SK-MEL-5 (cell line): ENCODE measurements around the gene FYB1. TPM values are rescaled to one million over a fixed set of nuclear protein-coding genes. Genes with fewer than 3 reads are reported as not detected.
"Not testable (repeated sequence)": the region's sequence is repeated elsewhere in the genome, so short reads cannot be mapped to it uniquely, and the experiment has no call there.

Experiments
- DNase-seq: peaks from one replicate; pipeline ENCODE4 v3.0.0-alpha.2; 2016; ENCODE audit warnings: low read depth, low spot score
- in situ Hi-C: cut with HindIII; loops from 2 replicates; pipeline ENCODE4 v1.10.0; 2016; ENCODE audit warnings: low sequenced_read_pairs, high pct_unique_total_duplicates, low pct_unique_long_range_greater_than_20kb
- polyA plus RNA-seq, 2 experiments: library from polyadenylated mRNA; depleted of rRNA; stranded (reverse); fragments of >200 nt; gene quantifications; 2 replicates each; pipeline ENCODE4 v1.2.3, GENCODE V29; 2015
- total RNA-seq: library from RNA; depleted of rRNA; stranded (reverse); fragments of >200 nt; shearing (Covaris generic); gene quantifications from 2 replicates; pipeline ENCODE4 v1.2.3, GENCODE V29; 2014; rRNA removed

FYB1 gene
- 29.1 and 31.6 TPM in 2 replicates for total RNA-seq
- polyA plus RNA-seq (2015; cell fraction: cytosol; rRNA removed), result 28.7 and 41.3 TPM in 2 replicates
- polyA plus RNA-seq (2015; cell fraction: nucleus; rRNA removed), result 68.2 and 72.5 TPM in 2 replicates

GRCh38 chr5:39219437-39219836 is at the start of gene FYB1:
FYB1 (minus strand) TSS chr5:39219563; CDS start chr5:39202960, 16,603 bp downstream.
- in situ Hi-C loops, result no loop called here
- peak; percentile 98 for DNase-seq

GRCh38 chr5:39267186-39267585 is 47.8 kb upstream of the FYB1 start:
- in situ Hi-C loops, result no loop called here

GRCh38 chr5:39266442-39266841 is 47.1 kb upstream of the FYB1 start:
- no peak for DNase-seq
- in situ Hi-C loops, result no loop called here

More at GRCh38 chr5:39267186-39267585, 47.8 kb upstream of the FYB1 start:
- DNase-seq, result no peak

GRCh38 chr5:39264528-39264927 is 45.2 kb upstream of the FYB1 start:
- in situ Hi-C loops, result no loop called here
- no peak for DNase-seq

DNA sequence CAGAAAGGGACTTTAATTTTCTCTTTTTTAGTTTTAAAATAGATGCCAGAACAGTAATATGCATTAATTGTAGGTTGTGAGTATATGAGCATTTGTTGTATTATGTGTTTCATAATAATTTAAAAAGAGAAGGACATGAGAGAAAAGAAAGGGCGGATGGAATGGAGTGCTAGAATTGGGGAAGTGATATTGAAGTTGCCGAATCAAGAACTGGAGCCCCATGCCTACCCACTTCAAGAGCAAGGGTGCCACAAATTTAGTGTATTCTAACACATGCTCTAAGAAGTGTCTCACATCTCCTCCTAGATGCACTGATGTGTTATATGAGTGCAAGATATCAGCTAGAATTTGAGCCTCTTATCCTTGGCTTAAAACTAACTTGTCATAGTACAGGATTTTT is 43.6 kb upstream of the FYB1 start:
- DNase-seq, result no peak
- in situ Hi-C loops, result no loop called here

GRCh38 chr5:39260095-39260494 is 40.7 kb upstream of the FYB1 start:
- in situ Hi-C loops, result no loop called here

GRCh38 chr5:39257554-39257953 is 38.2 kb upstream of the FYB1 start:
- in situ Hi-C loops, result no loop called here
- no peak for DNase-seq

More at GRCh38 chr5:39260095-39260494, 40.7 kb upstream of the FYB1 start:
- DNase-seq, result no peak

DNA sequence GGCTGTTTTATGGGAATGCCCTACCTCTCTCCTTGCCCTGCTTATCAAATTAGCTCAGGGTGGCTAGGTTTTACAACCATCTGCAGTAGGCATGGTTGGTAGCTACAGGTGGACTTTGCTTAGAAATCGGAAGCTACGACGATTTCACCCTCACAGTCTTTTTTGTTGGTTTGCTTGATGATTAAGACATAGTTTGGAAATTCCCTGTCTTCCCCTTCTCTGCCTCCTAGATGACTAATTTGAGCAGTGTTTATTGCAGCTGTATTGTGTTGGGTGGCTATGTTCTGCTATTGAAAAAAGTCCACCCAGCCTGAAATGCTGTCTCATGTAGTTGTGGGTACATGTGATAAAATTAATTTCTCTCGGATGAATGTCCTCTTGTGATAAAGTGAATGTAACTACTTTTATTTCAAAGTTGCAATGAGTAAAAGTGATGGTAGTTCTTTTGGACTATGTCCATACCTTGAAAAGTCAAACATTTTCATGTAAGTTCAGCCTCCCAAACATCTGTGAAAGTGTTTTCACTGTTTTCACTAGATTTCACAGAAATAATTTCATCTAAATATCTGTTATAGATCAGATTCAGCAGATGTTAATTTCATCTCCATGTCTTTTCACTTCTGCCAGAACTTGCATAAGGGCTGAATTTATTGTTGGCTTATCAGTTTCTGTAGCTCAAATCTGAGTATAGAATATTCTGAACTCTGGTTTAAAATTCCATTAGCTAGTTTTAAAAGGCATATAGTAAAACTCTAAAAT is 37.3 kb upstream of the FYB1 start:
- no peak for DNase-seq
- in situ Hi-C loops, result no loop called here

- DNase-seq, result no peak
- in situ Hi-C loops, result no loop called here
Measured at GRCh38 chr5:39255406-39255805, 36.0 kb upstream of the FYB1 start.

GRCh38 chr5:39254671-39255070 is 35.3 kb upstream of the FYB1 start:
- in situ Hi-C loops, result no loop called here
- no peak for DNase-seq

- in situ Hi-C loops, result no loop called here
- DNase-seq, result no peak
Measured at GRCh38 chr5:39253196-39253595, 33.8 kb upstream of the FYB1 start.

- in situ Hi-C loops, result no loop called here
Measured at GRCh38 chr5:39249564-39250274, 30.4 kb upstream of the FYB1 start.

DNA sequence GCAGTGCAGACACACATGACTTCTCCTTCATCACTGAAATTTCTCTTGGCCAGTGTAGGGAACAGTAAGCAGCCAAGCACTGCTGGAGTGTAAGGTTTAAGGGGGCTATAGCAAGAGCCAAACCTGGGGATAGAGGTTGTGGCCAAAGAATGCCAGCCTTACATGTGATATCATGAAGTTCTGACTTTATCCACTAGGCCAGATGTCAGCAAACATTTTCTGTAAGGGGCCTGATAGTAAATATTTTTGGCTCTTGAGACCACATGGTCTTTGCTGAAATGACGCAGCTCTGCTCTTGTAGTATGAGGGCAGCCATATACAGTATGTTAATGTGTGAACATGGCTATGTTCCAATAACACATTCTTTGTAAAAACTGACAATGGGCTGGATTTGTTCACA is 29.7 kb upstream of the FYB1 start:
- DNase-seq, result no peak
- in situ Hi-C loops, result no loop called here

More at GRCh38 chr5:39249564-39250274, 30.4 kb upstream of the FYB1 start:
- DNase-seq, result no peak

DNA sequence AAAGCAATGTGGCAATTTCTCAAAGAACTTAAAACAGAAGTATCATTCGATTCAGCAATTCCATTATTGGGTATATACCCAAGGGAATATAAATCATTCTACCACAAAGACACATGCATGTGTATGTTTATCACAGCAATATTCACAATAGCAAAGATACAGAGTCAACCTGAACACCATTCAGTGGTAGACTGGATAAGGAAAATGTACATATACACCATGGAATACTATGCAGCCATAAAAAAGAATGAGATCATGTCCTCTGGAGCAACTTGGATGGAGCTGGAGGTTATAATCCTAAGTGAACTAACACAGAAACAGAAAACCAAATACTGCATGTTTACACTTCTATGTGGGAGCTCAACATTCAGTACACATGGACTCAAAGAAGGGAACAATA is 21.4 kb upstream of the FYB1 start:
- no peak for DNase-seq
- in situ Hi-C loops, result no loop called here

DNA sequence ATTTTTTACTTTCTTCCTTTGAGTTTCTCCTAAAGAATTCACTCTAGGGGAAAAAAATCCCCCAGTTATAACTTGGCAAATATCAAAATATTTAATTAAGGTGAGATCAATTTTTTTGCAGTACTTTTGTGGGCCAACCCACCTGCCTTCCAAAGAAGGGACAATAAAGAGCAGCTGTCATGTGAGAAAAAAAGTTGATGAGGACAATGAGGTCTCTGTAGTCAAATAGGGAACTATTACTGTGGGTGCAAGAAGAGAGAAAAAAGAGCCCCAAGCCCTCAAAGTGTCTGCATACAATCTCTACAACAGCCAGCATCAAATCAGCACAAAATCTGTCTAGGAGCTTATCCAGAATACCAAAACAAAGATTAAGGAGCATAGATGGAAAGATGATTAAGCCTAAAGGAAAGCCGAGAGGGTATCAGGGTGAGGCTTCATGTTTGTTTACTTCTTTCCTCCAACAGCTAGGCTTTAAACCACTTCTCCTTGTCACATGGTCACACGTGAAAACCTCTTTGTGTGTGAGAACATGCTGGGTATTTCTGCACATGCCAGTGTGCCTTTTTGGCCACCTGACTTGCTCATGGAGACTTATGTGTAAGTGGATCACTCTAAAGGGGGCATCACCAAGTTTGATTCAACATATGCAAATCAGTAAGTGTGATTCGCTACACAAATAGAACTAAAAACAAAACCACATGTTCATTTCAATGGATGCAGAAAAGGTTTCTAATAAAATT is 19.2 kb upstream of the FYB1 start:
- in situ Hi-C loops, result no loop called here

DNA sequence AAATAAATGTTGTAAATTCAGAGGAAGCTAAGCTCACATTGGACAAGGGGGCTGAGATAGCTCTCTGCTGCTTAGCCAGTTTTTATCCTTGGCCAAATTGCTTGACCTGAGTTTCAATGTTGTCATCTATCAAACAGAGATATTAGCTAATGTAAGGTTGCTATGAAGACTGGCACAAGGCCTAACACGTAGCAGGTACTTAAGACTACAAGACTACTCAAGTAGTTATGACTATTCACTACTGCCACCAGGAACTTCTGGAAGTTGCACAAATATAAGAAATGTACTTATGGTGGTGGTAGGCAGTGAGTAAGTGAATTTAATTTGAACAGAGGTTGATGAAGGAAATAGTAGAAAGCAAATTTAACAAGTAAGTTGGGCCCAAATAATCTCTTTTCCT is 17.4 kb upstream of the FYB1 start:
- in situ Hi-C loops, result no loop called here
- no peak for DNase-seq

More for the DNA sequence above, 19.2 kb upstream of the FYB1 start:
- DNase-seq, result peak; percentile 78

DNA sequence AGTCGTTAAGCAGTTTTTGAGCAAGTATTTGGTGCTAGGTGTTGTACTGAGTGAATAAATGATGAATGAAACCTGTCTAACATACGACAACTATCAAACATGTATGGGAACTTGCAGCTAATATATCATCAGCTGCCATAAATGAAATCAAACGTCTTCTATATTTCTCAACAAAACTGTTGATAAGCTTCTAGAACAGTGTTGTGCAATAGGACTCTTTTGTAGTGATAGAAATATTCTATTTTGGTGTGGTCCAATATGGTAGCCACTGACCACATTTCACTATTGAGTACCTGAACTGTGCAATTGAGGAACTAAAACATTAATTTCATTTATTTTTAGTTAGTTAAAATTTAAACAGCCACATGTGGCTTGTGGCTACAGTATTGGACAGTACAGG is 16.3 kb upstream of the FYB1 start:
- DNase-seq, result no peak
- in situ Hi-C loops, result no loop called here

DNA sequence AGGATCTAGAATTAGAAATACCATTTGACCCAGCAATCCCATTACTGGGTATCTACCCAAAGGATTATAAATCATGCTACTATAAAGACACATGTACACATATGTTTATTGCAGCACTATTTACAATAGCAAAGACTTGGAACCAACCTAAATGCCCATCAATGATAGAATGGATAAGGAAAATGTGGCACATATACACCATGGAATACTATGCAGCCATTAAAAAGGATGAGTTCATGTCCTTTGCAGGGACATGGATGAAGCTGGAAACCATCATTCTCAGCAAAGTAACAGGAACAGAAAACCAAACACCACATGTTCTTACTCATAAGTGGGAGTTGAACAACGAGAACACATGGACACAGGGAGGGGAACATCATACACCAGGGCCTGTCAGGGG is 15.1 kb upstream of the FYB1 start:
- in situ Hi-C loops, DNase-seq: not testable (repeated sequence)
